OCI-LY1 (cell line): Measurements from ENCODE around the gene KIFAP3.

Experiments
- H2AFZ ChIP-seq: fragments of 200-600 bp; sonication (generic), shearing (Covaris generic); 2 replicates; pipeline ENCODE4 v1.6.0; 2014; ENCODE audit warnings: antibody characterized with exemption, mild to moderate bottlenecking, low read length
- H3F3A ChIP-seq: fragments of 200-600 bp; sonication (generic), shearing (Covaris generic); 2 replicates; pipeline ENCODE4 v1.6.0; 2014; ENCODE audit warnings: mild to moderate bottlenecking, antibody characterized with exemption, low read length, moderate library complexity; ENCODE audit not compliant: insufficient read depth
- H3K27ac ChIP-seq: fragments of 200-600 bp; sonication (generic); 2 replicates; pipeline ENCODE4 v1.5.1; 2014; ENCODE audit warnings: low read length, mixed run types, mild to moderate bottlenecking, low read depth; ENCODE audit not compliant: poor library complexity, severe bottlenecking
- H3K27me3 ChIP-seq: fragments of 200-600 bp; sonication (generic); 2 replicates; pipeline ENCODE4 v1.6.0; 2014; ENCODE audit warnings: antibody characterized with exemption, mild to moderate bottlenecking, low read length, moderate library complexity; ENCODE audit not compliant: insufficient read depth
- H3K36me3 ChIP-seq: fragments of 200-600 bp; sonication (generic); 2 replicates; pipeline ENCODE4 v1.6.1; 2014; ENCODE audit warnings: mild to moderate bottlenecking, antibody characterized with exemption, low read length, moderate library complexity, mixed read lengths; ENCODE audit not compliant: insufficient read depth
- H3K4me1 ChIP-seq: fragments of 200-600 bp; sonication (generic); 2 replicates; pipeline ENCODE4 v1.5.1; 2014; ENCODE audit warnings: mild to moderate bottlenecking, low read length, moderate library complexity; ENCODE audit not compliant: insufficient read depth, severe bottlenecking
- H3K4me2 ChIP-seq: fragments of 200-600 bp; sonication (generic), shearing (Covaris generic); 2 replicates; pipeline ENCODE4 v1.6.1; 2014; ENCODE audit warnings: low read length
- H3K4me3 ChIP-seq: fragments of 200-600 bp; sonication (generic); 2 replicates; pipeline ENCODE4 v1.5.1; 2014; ENCODE audit warnings: low read length, low read depth, mild to moderate bottlenecking, mixed read lengths; ENCODE audit not compliant: poor library complexity, severe bottlenecking
- H3K79me2 ChIP-seq: fragments of 200-600 bp; shearing (Covaris generic); 2 replicates; pipeline ENCODE4 v1.6.1; 2016; ENCODE audit warnings: mixed run types, low read length, mixed read lengths; ENCODE audit not compliant: insufficient read depth
- H3K9ac ChIP-seq: fragments of 200-600 bp; sonication (generic), shearing (Covaris generic); 2 replicates; pipeline ENCODE4 v1.6.1; 2014; ENCODE audit warnings: mild to moderate bottlenecking, low read length, mixed read lengths
- H3K9me2 ChIP-seq: fragments of 200-600 bp; sonication (generic), shearing (Covaris generic); 2 replicates; pipeline ENCODE4 v1.6.1; 2014; ENCODE audit warnings: low read depth, mild to moderate bottlenecking, low read length, mixed read lengths
- H3K9me3 ChIP-seq: fragments of 200-600 bp; shearing (Covaris generic); 2 replicates; pipeline ENCODE4 v1.6.1; 2014; ENCODE audit warnings: low read length, mixed read lengths
- H4K20me1 ChIP-seq: fragments of 200-600 bp; sonication (generic), shearing (Covaris generic); 2 replicates; pipeline ENCODE4 v1.6.0; 2016; ENCODE audit warnings: mild to moderate bottlenecking, low read length; ENCODE audit not compliant: insufficient read depth
- CTCF ChIP-seq: fragments of 200-600 bp; sonication (generic), shearing (Covaris generic); IDR thresholded peaks from 2 replicates; pipeline ENCODE4 v1.5.1; 2017; ENCODE audit warnings: mild to moderate bottlenecking, antibody characterized with exemption, low read length, moderate library complexity, mixed read lengths
- EZH2 ChIP-seq: fragments of 200-600 bp; sonication (generic), shearing (Covaris generic); IDR thresholded peaks from 2 replicates; pipeline ENCODE4 v1.8.0; 2017; ENCODE audit warnings: borderline replicate concordance, mixed run types, mild to moderate bottlenecking, antibody characterized with exemption, low read length, moderate library complexity, mixed read lengths

KIFAP3 gene

GRCh38 chr1:169885207-169885606, 189.3 kb downstream of the KIFAP3 start:
- Histone ChIP-seq H3K4me1 (peaks cover 10% of the 10 kb centered on the region), H3K27me3 (no peaks in the 10 kb centered on the region), H3K9me2 (no peaks in the 10 kb centered on the region), H2AFZ (no peak overlapping the region), H3K4me3 (no peak overlapping the region), H3K9me3 (no peaks in the 10 kb centered on the region), H3K4me2 (no peak overlapping the region), H4K20me1 (no peaks in the 10 kb centered on the region), H3K36me3 (peaks cover 31% of the 10 kb centered on the region), H3F3A (no peaks in the 10 kb centered on the region), H3K79me2 (peaks cover 12% of the 10 kb centered on the region; the same call in 1 of the 2 replicates), H3K27ac (no peak overlapping the region), H3K9ac (no peak overlapping the region)
- TF ChIP-seq CTCF: no peak
- no peak for TF ChIP-seq EZH2

- H3K9ac ChIP-seq: no peak overlapping the region
- TF ChIP-seq CTCF: no peak
- no peak for TF ChIP-seq EZH2
These were observed 189.9 kb downstream of the KIFAP3 start for GRCh38 chr1:169884634-169885033.

GRCh38 chr1:169882039-169882511, 192.4 kb downstream of the KIFAP3 start:
- H3K36me3 ChIP-seq: peaks cover 31% of the 10 kb centered on the region
- no peak overlapping the region for H3K4me3 ChIP-seq
- no peak overlapping the region for H3K27ac ChIP-seq
- H3K79me2 ChIP-seq: no peaks in the 10 kb centered on the region
- H4K20me1 ChIP-seq: no peaks in the 10 kb centered on the region
- TF ChIP-seq CTCF (no peak), EZH2 (no peak)
- H3K9me3 ChIP-seq: no peaks in the 10 kb centered on the region
- no peaks in the 10 kb centered on the region for H3F3A ChIP-seq
- no peaks in the 10 kb centered on the region for H3K9me2 ChIP-seq
- no peak overlapping the region for H2AFZ ChIP-seq
- H3K27me3 ChIP-seq: no peaks in the 10 kb centered on the region
- no peak overlapping the region for H3K4me2 ChIP-seq
- H3K4me1 ChIP-seq: peaks cover 19% of the 10 kb centered on the region
- H3K9ac ChIP-seq: no peak overlapping the region

More at GRCh38 chr1:169884634-169885033, 189.9 kb downstream of the KIFAP3 start:
- Histone ChIP-seq H3K36me3 (peaks cover 31% of the 10 kb centered on the region), H3K9me2 (no peaks in the 10 kb centered on the region), H3K27ac (no peak overlapping the region), H3F3A (no peaks in the 10 kb centered on the region), H3K9me3 (no peaks in the 10 kb centered on the region), H3K4me1 (peaks cover 10% of the 10 kb centered on the region), H3K4me3 (no peak overlapping the region), H3K79me2 (peaks cover 6% of the 10 kb centered on the region; the same call in 1 of the 2 replicates), H4K20me1 (no peaks in the 10 kb centered on the region), H3K4me2 (no peak overlapping the region), H3K27me3 (no peaks in the 10 kb centered on the region), H2AFZ (no peak overlapping the region)
